Measurements from ENCODE around the gene UBE2R2.

DNA sequence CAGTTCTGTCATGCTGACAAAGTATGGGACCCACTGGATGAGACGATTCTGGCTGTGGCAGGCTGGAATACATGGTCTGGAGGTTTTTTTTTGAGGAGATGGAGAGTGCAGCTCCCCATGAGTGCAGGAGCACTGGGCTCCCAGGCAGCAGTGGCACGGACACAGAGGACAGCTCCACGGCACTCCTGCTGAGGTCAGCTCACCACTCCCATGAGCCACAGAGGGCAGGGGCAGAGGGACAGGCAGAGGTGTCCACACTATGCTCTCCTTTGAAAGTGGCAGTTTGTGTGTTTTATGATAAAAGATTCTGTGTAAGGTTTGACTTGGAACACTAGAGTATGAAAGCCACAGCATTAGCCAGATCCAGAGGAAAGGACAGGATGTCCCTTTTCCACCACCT, 114.4 kb downstream of the UBE2R2 start:
- TF ChIP-seq, protein P1, sequence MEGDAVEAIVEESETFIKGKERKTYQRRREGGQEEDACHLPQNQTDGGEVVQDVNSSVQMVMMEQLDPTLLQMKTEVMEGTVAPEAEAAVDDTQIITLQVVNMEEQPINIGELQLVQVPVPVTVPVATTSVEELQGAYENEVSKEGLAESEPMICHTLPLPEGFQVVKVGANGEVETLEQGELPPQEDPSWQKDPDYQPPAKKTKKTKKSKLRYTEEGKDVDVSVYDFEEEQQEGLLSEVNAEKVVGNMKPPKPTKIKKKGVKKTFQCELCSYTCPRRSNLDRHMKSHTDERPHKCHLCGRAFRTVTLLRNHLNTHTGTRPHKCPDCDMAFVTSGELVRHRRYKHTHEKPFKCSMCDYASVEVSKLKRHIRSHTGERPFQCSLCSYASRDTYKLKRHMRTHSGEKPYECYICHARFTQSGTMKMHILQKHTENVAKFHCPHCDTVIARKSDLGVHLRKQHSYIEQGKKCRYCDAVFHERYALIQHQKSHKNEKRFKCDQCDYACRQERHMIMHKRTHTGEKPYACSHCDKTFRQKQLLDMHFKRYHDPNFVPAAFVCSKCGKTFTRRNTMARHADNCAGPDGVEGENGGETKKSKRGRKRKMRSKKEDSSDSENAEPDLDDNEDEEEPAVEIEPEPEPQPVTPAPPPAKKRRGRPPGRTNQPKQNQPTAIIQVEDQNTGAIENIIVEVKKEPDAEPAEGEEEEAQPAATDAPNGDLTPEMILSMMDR (IDR thresholded peaks at IDR 0.05), result no peak
- TF ChIP-seq POLR2A (IDR thresholded peaks at IDR 0.05), result no peak

All from Peyer's patch (tissue), 4 donors.